DMS79 treated with DMSO at 0.1 percent for 48 hours (cell line): ENCODE data around the gene TRPT1.

Experiments
- DNase-seq: peaks from one replicate; lab custom pipeline; 2025; lab: John Stamatoyannopoulos, UW

The TRPT1 gene

GRCh38 chr11:64225608-64226506, at the start of gene TRPT1, which contains the start of gene NUDT22:
TRPT1 (minus strand) TSS chr11:64226186; CDS start chr11:64225860, 326 bp downstream.
NUDT22 (plus strand) TSS chr11:64226274; CDS start chr11:64226653, 379 bp downstream.
- peak; percentile 79 for DNase-seq

- DNase-seq = no peak
Observed at GRCh38 chr11:64275031-64275800, 49.2 kb upstream of the TRPT1 start.

- DNase-seq = peak; percentile 97
Observed at GRCh38 chr11:64269540-64270220, 43.7 kb upstream of the TRPT1 start.

GRCh38 chr11:64268893-64269539, 43.0 kb upstream of the TRPT1 start:
- no peak for DNase-seq

DNA sequence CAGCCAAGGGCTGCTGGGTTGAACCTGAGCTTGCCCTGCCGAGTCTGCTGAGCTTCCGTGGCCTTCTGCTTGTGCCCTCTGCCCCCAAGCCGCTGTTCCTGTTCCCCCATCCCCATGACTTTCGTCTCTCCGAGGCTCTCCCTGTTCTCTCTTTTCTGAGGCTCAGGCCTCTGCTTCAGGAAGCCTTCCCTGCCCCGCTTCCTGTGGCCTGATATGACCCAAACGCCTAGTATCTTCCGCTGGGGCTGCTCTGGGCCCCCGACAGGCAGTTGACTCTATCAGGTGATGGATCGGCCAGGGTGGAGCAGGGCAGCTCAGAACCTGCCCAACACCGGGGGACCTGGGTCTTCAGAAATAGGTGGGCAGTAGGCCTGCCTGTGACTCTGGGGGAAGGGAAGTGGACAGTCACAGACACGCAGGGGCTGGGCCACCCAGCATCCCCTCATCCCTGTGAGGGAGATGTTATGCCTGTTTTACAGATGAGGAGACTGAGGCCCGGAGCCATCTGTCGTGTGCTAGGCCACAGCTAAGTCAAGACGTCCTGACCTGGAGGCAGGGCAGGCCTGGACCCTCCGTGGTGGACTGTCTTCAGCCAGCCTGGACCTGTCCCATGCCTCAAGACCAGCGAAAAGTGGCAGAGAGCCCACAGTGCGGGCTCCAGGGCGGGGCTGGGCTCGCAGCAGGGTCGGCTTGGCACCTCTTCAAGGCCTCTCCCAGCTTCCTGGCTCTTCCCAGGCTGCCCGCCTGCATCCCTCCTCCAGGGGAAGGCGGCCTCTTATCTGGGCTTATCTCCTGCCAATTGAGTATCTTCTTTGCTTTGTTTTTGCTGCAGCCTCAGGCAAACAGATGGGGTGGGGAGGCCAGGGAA, 42.3 kb upstream of the TRPT1 start:
- DNase-seq = peak; percentile 30

DNA sequence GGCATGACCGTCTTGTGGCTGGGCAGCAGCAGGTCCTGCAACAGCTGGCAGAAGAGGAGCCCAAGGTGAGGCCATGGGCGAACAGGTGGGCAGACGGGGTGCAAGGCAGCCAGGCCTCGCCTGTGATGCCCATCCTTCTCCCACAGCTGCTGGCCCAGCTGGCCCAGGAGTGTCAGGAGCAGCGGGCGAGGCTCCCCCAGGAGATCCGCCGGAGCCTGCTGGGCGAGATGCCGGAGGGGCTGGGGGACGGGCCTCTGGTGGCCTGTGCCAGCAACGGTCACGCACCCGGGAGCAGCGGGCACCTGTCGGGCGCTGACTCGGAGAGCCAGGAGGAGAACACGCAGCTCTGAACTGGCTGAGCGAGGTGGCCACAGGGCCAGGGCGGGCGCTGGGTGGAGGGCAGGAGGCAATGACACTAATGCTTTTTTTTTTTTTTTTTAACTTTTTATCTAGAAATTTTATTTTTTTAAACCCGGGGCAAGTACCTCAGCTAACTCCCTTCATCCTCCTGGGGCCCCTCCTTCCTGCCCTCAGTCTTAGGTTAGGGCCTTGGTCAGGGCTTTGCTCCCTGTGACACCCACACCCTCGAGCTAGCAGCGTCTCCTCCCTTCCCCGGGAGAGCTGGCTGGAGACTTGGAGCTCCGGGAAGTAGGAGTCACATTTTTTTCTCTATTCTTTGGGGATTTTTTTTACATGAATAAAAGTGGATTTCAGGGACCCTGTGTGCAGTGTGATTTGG, 41.4 kb upstream of the TRPT1 start:
- peak; percentile 78 for DNase-seq

DNA sequence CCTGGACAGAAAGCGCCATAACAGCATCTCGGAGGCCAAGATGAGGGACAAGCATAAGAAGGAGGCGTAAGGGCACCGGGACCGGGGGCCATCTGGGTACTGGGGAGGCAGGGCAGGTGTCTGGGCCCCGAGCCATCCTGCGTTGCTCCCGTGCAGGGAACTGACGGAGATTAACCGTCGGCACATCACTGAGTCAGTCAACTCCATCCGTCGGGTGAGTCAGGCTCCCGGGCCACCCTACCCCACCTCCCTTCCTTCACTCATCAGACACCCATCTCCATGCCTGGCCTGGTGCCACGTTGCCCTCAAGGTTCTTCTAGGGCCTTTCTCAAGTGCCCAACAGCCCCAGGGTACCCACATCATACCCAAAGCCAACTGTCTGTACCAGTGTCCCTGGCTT, 40.4 kb upstream of the TRPT1 start:
- no peak for DNase-seq

DNA sequence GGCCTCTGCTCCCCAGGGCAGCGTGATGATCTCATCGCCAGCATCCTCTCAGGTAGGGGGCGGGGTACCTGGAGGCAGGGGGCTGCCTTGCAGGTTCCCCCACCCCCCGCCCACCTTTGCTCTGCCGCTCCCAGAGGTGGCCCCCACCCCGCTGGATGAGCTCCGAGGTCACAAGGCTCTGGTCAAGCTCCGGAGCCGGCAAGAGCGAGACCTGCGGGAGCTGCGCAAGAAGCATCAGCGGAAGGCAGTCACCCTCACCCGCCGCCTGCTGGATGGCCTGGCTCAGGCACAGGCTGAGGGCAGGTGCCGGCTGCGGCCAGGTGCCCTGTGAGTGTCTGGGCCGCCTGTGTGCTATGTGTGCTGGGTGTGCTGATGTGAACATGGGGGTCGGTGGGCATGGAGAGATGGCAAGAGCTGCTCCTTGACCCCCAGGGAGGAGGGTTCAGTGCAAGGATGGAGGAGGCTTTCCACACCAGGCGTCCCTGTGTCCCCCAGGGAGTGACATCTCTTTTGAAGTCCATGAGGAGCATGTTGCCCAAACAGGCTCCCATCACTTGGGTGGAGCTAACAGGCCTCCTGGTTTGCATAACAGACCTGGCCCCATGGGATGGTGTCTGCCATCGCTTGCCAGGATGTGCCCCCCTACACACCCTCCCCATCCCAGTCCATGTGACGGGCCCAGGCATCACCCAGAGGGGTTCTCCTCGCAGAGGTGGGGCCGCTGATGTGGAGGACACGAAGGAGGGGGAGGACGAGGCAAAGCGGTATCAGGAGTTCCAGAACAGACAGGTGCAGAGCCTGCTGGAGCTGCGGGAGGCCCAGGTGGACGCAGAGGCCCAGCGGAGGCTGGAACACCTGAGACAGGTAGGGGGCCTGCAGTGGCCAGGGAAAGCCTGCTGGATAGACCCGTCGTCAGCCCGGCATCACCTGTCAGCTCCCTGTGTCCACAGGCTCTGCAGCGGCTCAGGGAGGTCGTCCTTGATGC, 39.5 kb upstream of the TRPT1 start:
- no peak for DNase-seq

- no peak for DNase-seq
Observed at GRCh38 chr11:64264371-64264852, 38.4 kb upstream of the TRPT1 start.

- DNase-seq = no peak
Observed at GRCh38 chr11:64263947-64264317, 37.9 kb upstream of the TRPT1 start.

DNA sequence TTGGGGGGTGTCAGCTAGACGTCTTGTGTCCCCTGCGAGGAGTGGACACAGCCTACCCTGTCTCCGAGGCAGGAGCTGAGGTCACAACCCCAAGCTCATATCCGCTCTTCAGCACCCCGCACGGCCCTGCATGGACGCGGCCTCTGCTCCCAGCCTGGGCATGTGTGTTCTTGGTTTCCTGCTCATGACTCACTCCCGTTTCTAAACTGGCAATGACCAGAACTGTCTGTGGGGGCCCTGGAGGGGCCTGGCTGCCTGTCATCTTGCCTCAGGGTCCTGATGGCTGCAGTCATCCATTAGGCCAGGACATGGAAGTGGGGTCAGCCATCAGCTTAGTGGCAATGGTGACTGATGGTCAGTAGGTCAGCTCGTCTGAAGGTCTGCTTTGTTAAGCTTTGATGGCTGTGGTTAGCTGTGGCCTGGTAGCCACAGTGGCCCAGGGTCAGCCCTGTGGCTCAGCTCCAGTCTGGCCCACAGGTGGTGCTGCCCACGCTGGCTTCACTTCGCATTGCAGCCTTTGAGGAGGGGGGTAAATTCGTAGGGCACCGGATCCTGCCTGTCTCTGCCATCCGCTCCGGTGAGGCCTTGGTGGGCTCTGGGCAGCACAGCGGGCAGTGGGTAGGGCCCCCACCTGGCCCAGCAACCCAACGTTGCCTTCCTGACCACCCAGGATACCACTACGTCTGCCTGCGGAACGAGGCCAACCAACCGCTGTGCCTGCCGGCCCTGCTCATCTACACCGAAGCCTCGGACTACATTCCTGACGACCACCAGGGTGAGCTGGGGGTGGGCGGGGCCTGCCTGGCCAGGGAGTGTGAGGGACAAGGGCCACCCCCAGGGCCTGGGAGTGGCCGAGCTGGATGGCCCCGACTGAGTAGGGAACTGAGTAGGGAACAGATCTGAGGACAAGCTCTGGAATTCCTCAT, 37.3 kb upstream of the TRPT1 start:
- no peak for DNase-seq

DNA sequence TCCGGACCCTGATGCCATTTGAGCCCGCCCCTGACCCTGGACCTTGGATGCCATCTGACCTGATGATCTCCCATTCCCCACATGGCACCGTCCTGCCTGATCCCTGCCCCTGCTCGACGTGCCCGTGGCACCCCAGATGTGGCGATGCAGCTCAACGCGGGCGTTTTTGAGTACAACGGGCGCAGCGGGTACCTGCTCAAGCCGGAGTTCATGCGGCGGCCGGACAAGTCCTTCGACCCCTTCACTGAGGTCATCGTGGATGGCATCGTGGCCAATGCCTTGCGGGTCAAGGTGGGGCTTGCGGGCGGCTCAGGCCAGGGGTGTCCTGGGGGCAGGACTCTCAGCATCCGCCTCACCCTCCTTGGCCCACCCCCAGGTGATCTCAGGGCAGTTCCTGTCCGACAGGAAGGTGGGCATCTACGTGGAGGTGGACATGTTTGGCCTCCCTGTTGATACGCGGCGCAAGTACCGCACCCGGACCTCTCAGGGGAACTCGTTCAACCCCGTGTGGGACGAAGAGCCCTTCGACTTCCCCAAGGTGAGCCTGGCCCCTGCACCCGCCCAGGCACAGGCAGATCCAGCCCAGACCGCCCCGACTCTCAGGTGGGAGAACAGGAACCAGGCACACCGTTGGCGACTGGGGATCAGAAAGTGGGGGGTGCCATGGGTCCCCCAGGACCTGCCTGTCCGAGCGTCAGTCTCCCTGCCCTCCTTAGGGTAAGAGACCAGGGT, 36.5 kb upstream of the TRPT1 start:
- no peak for DNase-seq

- DNase-seq = no peak
Observed at GRCh38 chr11:64261556-64262080, 35.6 kb upstream of the TRPT1 start.

- no peak for DNase-seq
Observed at GRCh38 chr11:64260147-64260708, 34.2 kb upstream of the TRPT1 start.

- no peak for DNase-seq
Observed at GRCh38 chr11:64259533-64260067, 33.6 kb upstream of the TRPT1 start.

DNA sequence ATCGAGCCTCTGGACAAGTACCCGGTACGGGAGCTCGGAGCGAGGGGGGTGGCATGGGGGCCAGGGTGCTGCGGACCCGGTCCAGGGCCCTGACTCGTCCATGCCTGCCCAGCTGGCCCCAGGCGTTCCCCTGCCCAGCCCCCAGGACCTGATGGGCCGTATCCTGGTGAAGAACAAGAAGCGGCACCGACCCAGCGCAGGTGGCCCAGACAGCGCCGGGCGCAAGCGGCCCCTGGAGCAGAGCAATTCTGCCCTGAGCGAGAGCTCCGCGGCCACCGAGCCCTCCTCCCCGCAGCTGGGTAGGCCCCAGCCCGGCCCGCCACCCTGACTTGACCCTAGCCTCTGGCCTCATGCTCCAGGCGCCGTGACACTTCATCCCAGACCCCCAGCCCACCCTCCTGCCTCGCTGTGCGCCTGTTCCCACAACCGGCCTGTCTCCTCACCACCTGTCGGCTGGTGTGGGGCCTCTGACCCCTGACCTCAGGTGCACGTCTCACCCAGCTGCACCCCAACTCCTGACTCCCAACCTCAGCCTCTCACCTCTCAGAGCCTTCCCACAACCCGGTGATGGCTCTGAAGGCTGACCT, 33.1 kb upstream of the TRPT1 start:
- DNase-seq = no peak
